Right lobe of liver (tissue), 4 donors: Measurements from ENCODE around the gene ADGRV1.

Experiments used
- POLR2A ChIP-seq: fragments of 450-650 bp; IDR thresholded peaks from one replicate; pipeline ENCODE4 v1.6.1; 2017; ENCODE audit warnings: antibody characterized with exemption, mild to moderate bottlenecking
- TF ChIP-seq, protein P1 (sequence below), 4 donors: fragments of 200-600 bp in 3 of 4; fragments of 450-650 bp in 1 of 4; IDR thresholded peaks; one replicate each; pipeline versions ENCODE4 v1.5.1 to v1.8.0; 2016 to 2022; ENCODE audit warnings: antibody characterized with exemption in 4 of 4, mild to moderate bottlenecking in 2 of 4
- donor health status: DM: no; HTN: no; CAD: no.
- donor health status: DM: no; HTN: no; CAD: no.
- donor health status: DM: no; HTN: yes; CAD: no.

DNA sequence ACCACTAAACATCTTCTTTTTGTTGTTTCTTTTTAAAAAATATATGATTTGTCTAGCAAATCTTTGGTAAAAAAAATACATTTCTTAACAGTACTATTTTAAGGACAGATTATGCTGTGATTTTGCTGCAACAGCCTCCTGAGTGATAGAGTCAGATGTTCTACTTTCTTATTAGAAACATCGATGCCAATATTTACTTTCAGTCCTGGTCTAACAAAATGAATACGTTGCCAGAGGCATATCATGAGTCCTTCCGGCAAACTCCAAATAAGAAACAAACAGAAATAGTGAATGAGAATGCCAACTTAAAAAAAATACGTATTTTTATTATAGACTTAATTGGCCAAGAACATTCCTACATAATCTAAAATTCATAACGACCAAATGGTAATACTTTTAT, 371.5 kb downstream of the ADGRV1 start:
- TF ChIP-seq, protein P1, sequence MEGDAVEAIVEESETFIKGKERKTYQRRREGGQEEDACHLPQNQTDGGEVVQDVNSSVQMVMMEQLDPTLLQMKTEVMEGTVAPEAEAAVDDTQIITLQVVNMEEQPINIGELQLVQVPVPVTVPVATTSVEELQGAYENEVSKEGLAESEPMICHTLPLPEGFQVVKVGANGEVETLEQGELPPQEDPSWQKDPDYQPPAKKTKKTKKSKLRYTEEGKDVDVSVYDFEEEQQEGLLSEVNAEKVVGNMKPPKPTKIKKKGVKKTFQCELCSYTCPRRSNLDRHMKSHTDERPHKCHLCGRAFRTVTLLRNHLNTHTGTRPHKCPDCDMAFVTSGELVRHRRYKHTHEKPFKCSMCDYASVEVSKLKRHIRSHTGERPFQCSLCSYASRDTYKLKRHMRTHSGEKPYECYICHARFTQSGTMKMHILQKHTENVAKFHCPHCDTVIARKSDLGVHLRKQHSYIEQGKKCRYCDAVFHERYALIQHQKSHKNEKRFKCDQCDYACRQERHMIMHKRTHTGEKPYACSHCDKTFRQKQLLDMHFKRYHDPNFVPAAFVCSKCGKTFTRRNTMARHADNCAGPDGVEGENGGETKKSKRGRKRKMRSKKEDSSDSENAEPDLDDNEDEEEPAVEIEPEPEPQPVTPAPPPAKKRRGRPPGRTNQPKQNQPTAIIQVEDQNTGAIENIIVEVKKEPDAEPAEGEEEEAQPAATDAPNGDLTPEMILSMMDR (IDR thresholded peaks at IDR 0.05) = no peak
- TF ChIP-seq POLR2A = no peak
